GM18508 (cell line): ENCODE data around the gene PLAC8.
"Not testable (repeated sequence)": the region's sequence is repeated elsewhere in the genome, so short reads cannot be mapped to it uniquely, and the experiment has no call there.

Experiments used
- ATAC-seq: cut with Tn5 transposase; IDR thresholded peaks from one replicate; pipeline ENCODE4 v1.9.1; 2021; ENCODE audit warnings: moderate number of reproducible peaks; ENCODE audit not compliant: insufficient read depth, unreplicated experiment

The PLAC8 gene

DNA sequence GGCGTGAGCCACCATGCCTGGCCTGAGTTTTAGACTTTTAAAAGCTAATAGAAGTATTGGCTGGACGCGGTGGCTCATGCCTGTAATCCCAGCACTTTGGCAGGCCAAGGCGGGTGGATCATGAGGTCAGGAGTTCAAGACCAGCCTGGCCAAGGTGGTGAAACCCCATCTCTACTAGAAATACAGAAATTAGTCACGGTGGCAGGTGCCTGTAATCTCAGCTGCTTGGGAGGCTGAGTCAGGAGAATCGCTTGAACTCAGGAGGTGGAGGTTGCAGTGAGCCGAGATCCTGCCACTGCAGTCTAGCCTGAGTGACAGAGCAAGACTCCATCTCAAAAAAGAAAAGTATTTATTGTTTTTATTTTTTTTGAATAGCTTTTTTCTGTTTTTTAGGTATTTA lies 39.7 kb downstream of the PLAC8 start:
- not testable (repeated sequence) for ATAC-seq

DNA sequence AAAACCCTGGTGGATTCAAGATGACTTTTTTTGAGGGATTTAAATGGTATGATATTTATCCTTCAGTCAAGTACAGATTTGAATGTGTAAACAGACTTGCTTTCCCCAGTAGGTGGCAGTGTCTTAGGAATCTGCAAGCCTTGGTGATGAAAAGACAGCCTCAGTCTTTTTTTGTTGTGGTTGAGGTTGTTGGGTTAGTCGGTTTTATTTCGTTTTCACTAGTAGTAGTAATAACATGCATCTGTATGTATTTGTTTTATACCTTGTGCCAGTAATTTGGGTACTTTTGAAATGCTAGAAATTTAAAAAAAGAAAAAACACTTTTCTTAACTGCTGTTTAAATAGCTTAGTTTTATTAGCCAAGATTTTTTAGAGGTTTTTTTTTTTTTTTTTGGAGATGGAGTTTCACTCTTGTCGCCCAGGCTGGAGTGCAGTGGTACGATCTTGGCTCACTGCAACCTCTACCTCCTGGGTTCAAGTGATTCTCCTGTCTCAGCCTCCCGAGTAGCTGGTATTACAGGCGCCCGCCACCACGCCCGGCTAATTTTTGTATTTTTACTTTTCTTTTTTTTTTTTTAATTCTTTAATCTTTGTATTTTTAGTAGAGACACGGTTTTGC lies 40.3 kb downstream of the PLAC8 start:
- peak; percentile 75 for ATAC-seq

DNA sequence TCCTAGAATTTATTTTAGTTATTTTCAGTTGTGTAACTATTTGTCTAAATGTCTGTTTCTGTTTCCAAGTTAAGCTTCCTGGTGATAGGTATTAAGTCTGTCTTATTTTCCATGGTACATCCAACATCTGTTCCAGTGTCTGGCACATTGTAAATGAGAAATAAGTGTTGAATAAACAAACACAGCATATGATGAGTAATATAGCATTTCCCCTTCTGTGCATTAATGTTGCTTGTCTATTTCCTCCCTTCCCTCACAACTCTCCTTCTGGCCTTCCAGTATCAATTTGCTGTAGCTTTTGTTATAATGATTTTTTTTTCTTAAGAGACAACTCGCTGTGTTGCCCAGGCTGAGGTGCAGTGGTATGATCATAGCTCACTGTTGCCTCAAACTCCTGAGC lies 43.4 kb downstream of the PLAC8 start:
- no peak for ATAC-seq

DNA sequence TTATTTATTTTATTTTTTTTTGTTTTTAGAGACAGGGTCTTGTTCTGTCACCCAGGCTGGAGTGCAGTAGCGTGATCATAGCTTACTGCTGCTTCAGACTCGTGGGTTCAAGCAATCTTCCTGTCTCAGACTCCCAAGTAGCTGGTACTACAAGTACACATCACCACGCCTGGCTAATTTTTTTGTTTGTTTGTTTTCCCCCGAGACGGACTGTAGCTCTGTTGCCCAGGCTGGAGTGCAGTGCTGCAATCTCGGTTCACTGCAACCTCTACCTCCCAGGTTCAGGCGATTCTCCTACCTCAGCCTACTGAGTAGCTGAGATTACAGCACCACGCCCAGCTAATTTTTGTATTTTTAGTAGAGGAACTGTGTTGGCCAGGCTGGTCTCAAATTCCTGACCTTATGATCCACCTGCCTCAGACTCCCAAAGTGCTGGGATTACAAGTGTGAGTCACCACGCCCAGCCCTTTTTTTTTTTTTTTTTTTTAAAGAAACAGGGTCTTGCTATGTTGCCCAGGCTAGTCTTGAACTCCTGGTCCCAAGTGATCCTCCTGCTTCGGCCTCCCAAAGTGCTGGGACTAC lies 47.4 kb downstream of the PLAC8 start:
- ATAC-seq, result no peak

DNA sequence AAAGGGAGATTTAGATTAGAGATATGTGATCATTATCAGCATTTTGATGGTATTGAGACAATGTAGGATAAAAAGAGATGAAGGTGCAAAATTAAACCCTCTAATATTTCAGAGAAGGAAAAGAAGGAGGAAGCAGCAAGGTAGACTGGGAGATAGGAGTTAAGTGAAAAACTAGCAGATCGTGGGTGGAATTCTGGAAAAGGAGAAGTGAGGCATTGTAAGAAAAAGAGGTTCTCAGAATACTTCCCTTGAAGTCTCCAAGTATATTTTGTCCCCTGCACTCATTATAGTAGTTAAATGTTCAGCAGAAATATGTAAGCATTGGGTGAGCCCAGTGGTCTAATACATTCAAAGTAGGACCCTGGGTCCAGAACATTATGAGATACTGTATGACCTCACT lies 49.3 kb downstream of the PLAC8 start:
- no peak for ATAC-seq

DNA sequence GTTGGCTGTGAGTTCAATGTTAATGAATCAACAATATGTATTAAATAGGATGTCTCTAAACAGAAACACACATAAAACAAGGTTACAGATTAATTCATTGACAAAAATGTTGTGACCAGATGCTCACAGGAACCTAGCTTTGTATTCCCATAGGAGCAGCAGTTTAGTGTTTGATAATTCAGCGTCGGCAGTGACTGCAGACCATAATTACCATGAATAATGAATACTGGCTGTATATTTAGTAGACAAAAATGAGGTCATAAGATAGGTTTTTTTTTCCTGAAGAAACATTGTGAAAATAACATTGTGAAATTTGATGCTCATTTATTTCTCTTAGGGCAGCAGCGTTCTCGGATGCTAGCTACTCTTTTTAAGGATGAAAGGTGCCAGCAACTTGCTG lies 51.8 kb downstream of the PLAC8 start:
- ATAC-seq, result no peak

DNA sequence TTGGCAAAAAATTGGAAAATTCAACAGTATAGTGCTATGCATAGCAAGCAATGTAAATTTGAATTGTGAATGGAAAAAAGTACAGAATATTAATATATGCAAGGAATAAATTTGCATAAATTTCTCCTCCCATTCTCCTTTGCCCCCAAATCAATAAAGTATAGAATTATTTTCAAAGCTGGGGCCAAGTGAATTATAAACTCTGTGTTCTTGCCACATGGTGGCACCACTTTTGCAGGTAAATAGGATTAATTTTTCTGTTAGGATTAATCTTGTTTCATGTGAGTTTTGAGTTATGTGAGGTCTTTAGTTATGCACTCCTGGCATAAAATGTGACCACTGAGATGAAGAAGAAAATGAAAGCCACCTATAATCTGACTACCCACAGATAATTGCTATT lies 59.6 kb downstream of the PLAC8 start:
- no peak for ATAC-seq

DNA sequence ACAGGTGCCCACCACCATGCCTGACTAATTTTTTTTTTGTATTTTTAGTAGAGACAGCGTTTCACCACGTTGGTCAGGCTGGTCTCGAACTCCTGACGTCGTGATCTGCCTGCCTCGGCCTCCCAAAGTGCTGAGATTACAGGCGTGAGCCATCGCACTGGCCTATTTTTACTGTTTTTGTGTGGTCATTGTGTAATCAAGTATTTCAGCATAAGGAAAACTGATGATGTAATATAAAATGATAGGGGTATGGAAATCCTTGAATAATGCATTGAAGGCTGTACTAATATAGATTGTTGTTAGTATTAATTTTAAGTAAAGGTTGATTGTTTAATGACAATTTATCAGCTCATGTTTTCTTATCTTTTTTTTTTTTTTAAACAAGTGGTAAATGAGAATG lies 65.7 kb downstream of the PLAC8 start:
- not testable (repeated sequence) for ATAC-seq

DNA sequence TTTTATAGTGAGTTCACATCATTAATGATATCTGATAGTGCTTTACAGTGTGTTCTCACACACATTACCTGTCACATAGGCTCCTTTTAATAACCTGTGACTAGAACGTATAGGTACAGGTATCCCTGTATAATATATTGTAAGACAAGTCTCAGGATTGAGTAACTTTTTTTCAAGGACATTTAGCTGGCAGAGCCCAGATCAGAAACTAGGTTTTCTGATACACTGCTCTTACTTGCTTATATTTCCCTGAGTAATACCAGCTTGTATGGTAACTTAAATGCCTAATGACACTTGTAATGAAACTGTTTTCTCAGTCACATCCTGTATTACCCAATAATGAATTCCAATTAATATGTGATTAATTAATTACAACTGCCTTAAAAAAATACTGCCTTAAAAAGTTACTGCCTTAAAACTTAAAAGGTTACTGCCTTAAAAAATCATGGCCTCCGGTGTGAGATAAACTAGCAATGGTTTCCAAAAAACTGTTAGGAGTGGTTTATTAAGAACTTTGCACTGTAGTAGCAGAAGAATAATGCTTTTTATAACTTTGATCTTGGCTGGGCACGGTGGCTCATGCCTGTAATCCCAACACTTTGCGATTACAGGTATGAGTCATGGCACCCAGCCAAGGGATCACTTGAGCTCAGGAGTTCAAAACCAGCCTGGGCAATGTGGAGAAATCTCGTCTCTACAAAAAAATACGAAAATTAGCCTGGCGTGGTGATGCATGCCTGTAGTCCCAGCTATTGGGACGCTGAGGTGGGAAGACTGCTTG lies 67.6 kb downstream of the PLAC8 start:
- no peak for ATAC-seq

DNA sequence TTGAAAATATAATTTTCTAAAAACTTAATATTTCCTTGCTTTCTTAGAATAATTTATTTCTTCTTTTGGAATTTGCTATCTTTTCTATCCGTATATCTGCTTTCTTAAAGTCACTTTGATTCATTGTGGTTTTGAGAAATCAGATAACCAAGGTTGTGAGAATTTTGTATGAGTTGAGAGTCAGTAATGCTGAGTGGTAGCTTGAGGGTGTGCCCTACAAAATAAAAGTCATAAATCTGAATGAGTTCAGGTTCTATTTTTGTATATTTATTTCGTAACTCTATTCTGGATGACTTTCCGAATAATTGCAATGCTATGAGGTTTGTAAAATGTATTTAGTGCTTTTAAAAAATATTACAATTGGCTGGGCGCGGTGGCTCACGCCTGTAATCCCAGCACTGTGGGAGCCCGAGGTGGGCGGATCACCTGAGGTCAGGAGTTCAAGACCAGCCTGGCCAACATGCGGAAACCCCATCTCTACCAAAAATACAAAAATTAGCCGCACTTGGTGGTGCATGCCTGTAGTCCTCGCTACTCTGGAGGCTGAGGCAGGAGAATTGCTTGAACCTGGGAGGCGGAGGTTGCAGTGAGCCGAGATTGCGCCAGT lies 70.6 kb downstream of the PLAC8 start:
- no peak for ATAC-seq

DNA sequence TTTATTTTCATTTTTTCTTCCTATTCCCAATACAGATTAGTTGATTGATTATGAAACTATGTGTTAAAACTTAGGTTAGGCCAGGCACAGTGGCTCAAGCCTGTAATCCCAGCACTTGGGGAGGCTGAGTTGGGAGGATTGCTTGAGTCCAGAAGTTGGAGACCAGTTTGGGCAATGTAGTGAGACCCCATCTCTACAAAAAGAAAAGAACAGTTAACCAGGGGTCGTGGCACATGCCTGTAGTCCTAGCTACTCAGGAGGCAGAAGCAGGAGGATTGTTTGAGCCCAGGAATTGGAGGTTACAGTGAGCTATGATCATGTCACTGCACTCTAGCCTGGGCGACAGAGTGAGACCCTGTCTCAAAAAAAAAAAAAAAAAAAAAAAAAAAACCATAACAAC lies 71.4 kb downstream of the PLAC8 start:
- ATAC-seq, result not testable (repeated sequence)

DNA sequence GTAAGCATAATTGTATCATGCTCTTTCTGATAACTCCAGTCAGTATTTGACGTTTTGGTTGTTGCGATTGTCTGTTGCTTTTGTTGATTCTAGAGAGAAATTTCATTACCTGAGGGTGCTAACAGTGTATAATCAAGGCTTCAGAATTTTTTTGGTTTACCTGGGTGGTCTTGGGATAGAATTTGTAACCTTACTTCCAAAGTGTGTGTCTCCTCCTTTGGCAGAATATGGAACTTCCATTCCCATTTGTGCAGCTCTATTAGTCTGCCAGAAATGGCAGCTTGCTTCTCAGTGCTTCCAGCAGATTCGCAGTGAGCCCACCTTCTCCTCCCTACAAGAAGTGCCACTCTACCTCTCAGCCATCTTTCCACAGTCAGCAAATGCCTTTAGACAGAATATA lies 74.3 kb downstream of the PLAC8 start:
- ATAC-seq, result no peak
